Hepatocyte (in vitro differentiated cells): ENCODE measurements around the gene F2.

Source experiments
- CTCF ChIP-seq: fragments of 200-600 bp; sonication (generic); IDR thresholded peaks from 2 replicates; pipeline ENCODE4 v1.5.1; 2016; ENCODE audit warnings: antibody characterized with exemption, mild to moderate bottlenecking; ENCODE audit not compliant: poor library complexity
- EZH2 ChIP-seq: fragments of 200-600 bp; sonication (generic); IDR thresholded peaks from 2 replicates; pipeline ENCODE4 v1.6.1; 2016; ENCODE audit warnings: antibody characterized with exemption, mild to moderate bottlenecking, borderline replicate concordance
- EZH2phosphoT487 ChIP-seq: fragments of 200-600 bp; sonication (generic); IDR thresholded peaks from one replicate; pipeline ENCODE4 v1.6.1; 2018; ENCODE audit warnings: antibody characterized with exemption, mild to moderate bottlenecking, low read depth, moderate library complexity; ENCODE audit not compliant: unreplicated experiment, severe bottlenecking

DNA sequence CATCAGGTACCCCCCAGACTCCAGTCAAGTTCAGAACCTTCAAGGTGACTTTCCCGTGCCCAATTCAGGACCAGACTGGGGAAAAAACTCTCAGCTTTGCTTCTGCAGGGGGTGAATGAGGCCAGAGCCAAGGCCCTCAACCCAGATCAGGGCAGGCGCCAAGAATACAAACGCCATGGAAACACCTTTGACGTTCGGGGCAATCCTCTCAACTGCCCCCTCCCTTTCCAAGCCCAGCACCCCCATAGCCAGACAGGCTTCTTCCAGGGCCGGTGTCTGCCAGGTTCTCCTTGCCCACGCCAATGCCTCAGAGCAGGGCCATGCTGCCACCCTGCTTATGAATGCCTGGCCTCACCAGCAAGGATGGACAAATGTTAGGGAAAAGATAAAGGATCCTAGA is 24.4 kb upstream of the F2 start:
- TF ChIP-seq CTCF = no peak
- no peak for TF ChIP-seq EZH2
- TF ChIP-seq EZH2phosphoT487 = no peak
